Central memory CD4-positive, alpha-beta T cell (primary cell): ENCODE measurements around the gene ETS1.

ENCODE experiments used
- DNase-seq: peaks from one replicate; pipeline ENCODE4 v3.0.0; 2022

The ETS1 gene

GRCh38 chr11:128479144-128479543, 108.2 kb downstream of the ETS1 start:
- no peak for DNase-seq

- no peak for DNase-seq
Measured at GRCh38 chr11:128478305-128478704, 109.1 kb downstream of the ETS1 start.

- DNase-seq = no peak
Measured at GRCh38 chr11:128477811-128478210, 109.5 kb downstream of the ETS1 start.

GRCh38 chr11:128477278-128477677, 110.1 kb downstream of the ETS1 start:
- DNase-seq = no peak

GRCh38 chr11:128476729-128477128, 110.6 kb downstream of the ETS1 start:
- DNase-seq = peak; percentile 95

GRCh38 chr11:128476049-128476448, 111.3 kb downstream of the ETS1 start:
- no peak for DNase-seq

- DNase-seq = no peak
Measured at GRCh38 chr11:128474036-128474874, 113.1 kb downstream of the ETS1 start.

GRCh38 chr11:128473636-128474035, 113.7 kb downstream of the ETS1 start:
- DNase-seq = no peak

GRCh38 chr11:128472128-128473089, 114.9 kb downstream of the ETS1 start:
- peak; percentile 55 for DNase-seq

- DNase-seq = peak; percentile 64
Measured at GRCh38 chr11:128471138-128471661, 116.2 kb downstream of the ETS1 start.

GRCh38 chr11:128470081-128470480, 117.3 kb downstream of the ETS1 start:
- peak; percentile 79 for DNase-seq

- DNase-seq = no peak
Measured at GRCh38 chr11:128469220-128469619, 118.1 kb downstream of the ETS1 start.

- no peak for DNase-seq
Measured at GRCh38 chr11:128468111-128468510, 119.2 kb downstream of the ETS1 start.

- peak; percentile 58 for DNase-seq
Measured at GRCh38 chr11:128467610-128468041, 119.7 kb downstream of the ETS1 start.

GRCh38 chr11:128467041-128467440, 120.3 kb downstream of the ETS1 start:
- no peak for DNase-seq

GRCh38 chr11:128465946-128466705, 121.2 kb downstream of the ETS1 start:
- no peak for DNase-seq

GRCh38 chr11:128465531-128465930, 121.8 kb downstream of the ETS1 start:
- no peak for DNase-seq

GRCh38 chr11:128464878-128465450, 122.4 kb downstream of the ETS1 start:
- DNase-seq = no peak

GRCh38 chr11:128463979-128464378, 123.4 kb downstream of the ETS1 start:
- no peak for DNase-seq

GRCh38 chr11:128463371-128463829, 124.0 kb downstream of the ETS1 start:
- DNase-seq = no peak

GRCh38 chr11:128462922-128463321, 124.4 kb downstream of the ETS1 start:
- no peak for DNase-seq

- DNase-seq = no peak
Measured at GRCh38 chr11:128462189-128462588, 125.2 kb downstream of the ETS1 start.
